ENCODE measurements around the gene JADE2. TPM values are rescaled to one million over a fixed set of nuclear protein-coding genes. Genes with fewer than 3 reads are reported as not detected.
"Not testable (repeated sequence)": the region's sequence is repeated elsewhere in the genome, so short reads cannot be mapped to it uniquely, and the experiment has no call there.

The JADE2 gene
- total RNA-seq, 1 donor from 2014 or later: 32.4 TPM

DNA sequence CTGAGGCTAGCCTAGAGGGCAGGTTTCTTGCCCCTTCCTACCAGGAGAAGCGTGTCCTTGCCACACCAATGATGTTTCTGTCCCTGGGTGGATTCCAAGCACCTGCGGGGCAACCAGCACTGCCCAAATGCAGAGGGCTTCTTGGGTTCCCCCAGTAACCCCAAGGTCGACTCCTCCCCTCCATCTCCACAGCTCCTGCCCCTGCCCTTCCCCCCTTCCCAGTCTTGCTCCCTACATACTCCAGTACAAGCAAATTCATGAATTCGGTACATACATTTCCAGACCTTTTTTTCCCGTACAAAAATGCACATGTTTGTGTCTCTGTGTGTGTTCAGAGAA is 12.8 kb upstream of the JADE2 start:
- no peaks in the 10 kb centered on the region for H3K27me3 Mint-ChIP-seq (ENCODE audit: unreplicated experiment)
- H3K4me1 Mint-ChIP-seq (ENCODE audit: unreplicated experiment): peaks cover 14% of the 10 kb centered on the region
- H3K9me3 Mint-ChIP-seq (ENCODE audit: unreplicated experiment): no peaks in the 10 kb centered on the region
- H3K27ac Mint-ChIP-seq (ENCODE audit: unreplicated experiment): no peak overlapping the region
- TF ChIP-seq CTCF (IDR thresholded peaks at IDR 0.05): no peak
- H3K36me3 Mint-ChIP-seq (ENCODE audit: unreplicated experiment): no peaks in the 10 kb centered on the region
- H3K4me3 Mint-ChIP-seq (ENCODE audit: unreplicated experiment): no peak overlapping the region
- no peak for DNase-seq (ENCODE audit: extremely low spot score, unreplicated experiment)

- Mint-ChIP-seq H3K27ac (ENCODE audit: unreplicated experiment) (no peak overlapping the region), H3K4me3 (ENCODE audit: unreplicated experiment) (no peak overlapping the region), H3K36me3 (ENCODE audit: unreplicated experiment) (no peaks in the 10 kb centered on the region), H3K4me1 (ENCODE audit: unreplicated experiment) (peaks cover 11% of the 10 kb centered on the region), H3K9me3 (ENCODE audit: unreplicated experiment) (no peaks in the 10 kb centered on the region), H3K27me3 (ENCODE audit: unreplicated experiment) (peaks cover 11% of the 10 kb centered on the region)
- no peak for DNase-seq (ENCODE audit: extremely low spot score, unreplicated experiment)
- no peak for TF ChIP-seq CTCF (IDR thresholded peaks at IDR 0.05)
These were observed 9.7 kb upstream of the JADE2 start for GRCh38 chr5:134515801-134516200.

DNA sequence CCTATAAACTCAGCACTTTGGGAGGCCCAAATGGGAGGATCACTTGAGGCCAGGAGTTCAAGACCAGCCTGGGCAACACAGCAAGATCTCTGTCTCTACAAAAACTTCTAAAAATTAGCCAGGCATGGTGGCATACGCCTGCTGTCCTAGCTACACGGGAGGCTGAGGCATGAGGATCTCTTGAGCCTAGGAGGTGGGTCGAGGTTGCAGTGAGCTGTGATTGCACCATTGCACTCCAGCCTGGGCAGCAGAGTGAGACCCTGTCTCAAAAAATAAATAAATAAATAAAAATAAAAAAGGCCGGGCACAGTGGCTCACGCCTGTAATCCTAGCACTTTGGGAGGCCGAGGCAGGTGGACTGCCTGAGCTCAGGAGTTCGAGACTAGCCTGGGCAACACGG is 8.5 kb upstream of the JADE2 start:
- not testable (repeated sequence) for H3K4me3 Mint-ChIP-seq (ENCODE audit: unreplicated experiment); DNase-seq (ENCODE audit: extremely low spot score, unreplicated experiment); H3K27ac Mint-ChIP-seq (ENCODE audit: unreplicated experiment); H3K9me3 Mint-ChIP-seq (ENCODE audit: unreplicated experiment); H3K4me1 Mint-ChIP-seq (ENCODE audit: unreplicated experiment); H3K36me3 Mint-ChIP-seq (ENCODE audit: unreplicated experiment)
- H3K27me3 Mint-ChIP-seq (ENCODE audit: unreplicated experiment): peaks cover 20% of the 10 kb centered on the region

DNA sequence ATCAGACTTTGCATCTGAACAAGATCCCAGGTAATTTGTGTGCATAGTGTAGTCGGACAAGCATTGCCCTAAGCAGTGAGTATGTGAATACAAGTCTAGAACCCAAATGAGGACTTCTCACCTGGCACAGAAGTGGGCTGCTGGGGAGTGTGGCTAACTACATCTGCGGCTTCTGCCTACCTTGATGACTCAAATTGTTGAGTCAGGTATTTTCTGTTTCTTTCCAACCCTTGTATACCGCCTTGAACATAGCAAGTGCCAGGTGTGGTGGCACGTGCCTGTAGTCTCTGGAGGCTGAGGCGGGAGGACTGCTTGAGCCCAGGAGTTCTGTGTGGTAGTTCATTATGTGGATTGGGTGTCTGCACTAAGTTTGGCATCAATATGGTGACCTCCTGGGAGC is 7.9 kb upstream of the JADE2 start:
- Mint-ChIP-seq H3K4me3 (ENCODE audit: unreplicated experiment) (no peak overlapping the region), H3K4me1 (ENCODE audit: unreplicated experiment) (peaks cover 2% of the 10 kb centered on the region), H3K9me3 (ENCODE audit: unreplicated experiment) (no peaks in the 10 kb centered on the region), H3K27ac (ENCODE audit: unreplicated experiment) (no peak overlapping the region), H3K36me3 (ENCODE audit: unreplicated experiment) (no peaks in the 10 kb centered on the region), H3K27me3 (ENCODE audit: unreplicated experiment) (peaks cover 24% of the 10 kb centered on the region)
- no peak for DNase-seq (ENCODE audit: extremely low spot score, unreplicated experiment)
- TF ChIP-seq CTCF (IDR thresholded peaks at IDR 0.05): no peak

DNA sequence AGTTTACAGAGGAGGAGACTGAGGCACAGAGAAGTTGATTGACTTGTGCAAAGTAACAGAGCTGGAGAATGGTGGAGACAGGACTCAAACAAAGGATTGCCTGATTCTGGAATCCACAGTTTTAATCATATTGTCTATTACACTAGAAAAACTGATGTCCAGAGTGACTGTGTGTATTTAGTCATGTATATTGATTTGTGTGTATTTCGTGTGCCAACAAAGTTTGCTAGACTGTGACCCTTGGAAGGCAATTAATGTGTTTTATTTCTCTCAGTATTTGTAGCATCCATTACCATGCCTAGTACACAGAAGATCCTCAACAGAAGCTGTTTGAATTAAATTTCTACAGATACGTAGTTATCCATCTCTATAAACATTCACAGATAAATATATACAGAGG is 5.5 kb upstream of the JADE2 start:
- no peak for DNase-seq (ENCODE audit: extremely low spot score, unreplicated experiment)
- Mint-ChIP-seq H3K4me3 (ENCODE audit: unreplicated experiment) (no peak overlapping the region), H3K27ac (ENCODE audit: unreplicated experiment) (no peak overlapping the region), H3K27me3 (ENCODE audit: unreplicated experiment) (peaks cover 25% of the 10 kb centered on the region), H3K36me3 (ENCODE audit: unreplicated experiment) (no peaks in the 10 kb centered on the region), H3K4me1 (ENCODE audit: unreplicated experiment) (peaks cover 6% of the 10 kb centered on the region), H3K9me3 (ENCODE audit: unreplicated experiment) (no peaks in the 10 kb centered on the region)
- no peak for TF ChIP-seq CTCF (IDR thresholded peaks at IDR 0.05)

DNA sequence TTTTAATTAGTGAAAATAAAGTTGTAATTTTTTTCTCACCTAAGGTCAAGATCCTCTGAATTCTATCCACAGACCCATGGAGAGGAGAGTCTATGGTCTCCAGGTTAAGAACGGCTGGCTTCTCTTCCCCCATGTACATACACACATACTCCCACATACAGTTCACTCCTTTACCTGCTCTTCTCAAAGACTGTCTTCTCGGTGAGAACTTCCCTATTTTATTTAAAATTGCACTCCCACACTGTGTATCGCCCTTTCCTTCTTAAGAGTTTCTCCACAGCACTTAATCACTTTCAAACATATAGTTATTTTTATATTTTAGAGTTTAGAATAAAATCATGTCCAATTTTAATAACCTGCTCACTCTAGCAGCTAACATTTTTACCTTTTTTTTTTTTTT is 3.6 kb upstream of the JADE2 start:
- H3K4me3 Mint-ChIP-seq (ENCODE audit: unreplicated experiment): no peak overlapping the region
- H3K27me3 Mint-ChIP-seq (ENCODE audit: unreplicated experiment): peaks cover 25% of the 10 kb centered on the region
- H3K9me3 Mint-ChIP-seq (ENCODE audit: unreplicated experiment): no peaks in the 10 kb centered on the region
- no peak overlapping the region for H3K27ac Mint-ChIP-seq (ENCODE audit: unreplicated experiment)
- DNase-seq (ENCODE audit: extremely low spot score, unreplicated experiment): no peak
- no peaks in the 10 kb centered on the region for H3K36me3 Mint-ChIP-seq (ENCODE audit: unreplicated experiment)
- no peak for TF ChIP-seq CTCF (IDR thresholded peaks at IDR 0.05)
- H3K4me1 Mint-ChIP-seq (ENCODE audit: unreplicated experiment): peaks cover 6% of the 10 kb centered on the region

Measured in osteocyte (in vitro differentiated cells).